Measurements from ENCODE around the gene EIF5. TPM values are rescaled to one million over a fixed set of nuclear protein-coding genes. Genes with fewer than 3 reads are reported as not detected.
"Not testable (repeated sequence)": the region's sequence is repeated elsewhere in the genome, so short reads cannot be mapped to it uniquely, and the experiment has no call there.

EIF5 gene
- total RNA-seq, 2 donors from 2014 or later, result 222 to 295 TPM

- no peak for ATAC-seq
- intact Hi-C loops (cut with DNase I, micrococcal nuclease), result no loop called here
- DNase-seq, result no peak
These were observed 19.3 kb downstream of the EIF5 start for GRCh38 chr14:103353362-103353761.

DNA sequence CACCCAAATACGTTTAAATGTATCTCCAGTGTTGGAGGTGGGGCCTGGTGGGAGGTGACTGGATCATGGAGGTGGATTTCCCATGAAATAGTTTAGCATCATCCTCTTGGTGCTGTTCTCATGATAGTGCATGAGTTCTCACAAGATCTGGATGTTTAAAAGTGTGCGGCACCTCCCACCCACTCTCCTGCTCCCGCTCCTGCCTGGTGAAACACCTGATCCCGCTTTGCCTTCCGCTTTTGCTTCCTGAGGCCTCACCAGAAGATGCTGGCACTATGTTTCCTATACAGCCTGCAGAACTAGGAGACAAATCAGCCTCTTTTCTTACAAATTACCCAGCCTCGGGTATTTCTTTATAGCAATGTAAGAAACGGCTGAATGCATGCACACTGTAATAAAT lies 20.1 kb downstream of the EIF5 start:
- DNase-seq (no peak), ATAC-seq (no peak)
- intact Hi-C loops (cut with DNase I, micrococcal nuclease), result no loop called here

DNA sequence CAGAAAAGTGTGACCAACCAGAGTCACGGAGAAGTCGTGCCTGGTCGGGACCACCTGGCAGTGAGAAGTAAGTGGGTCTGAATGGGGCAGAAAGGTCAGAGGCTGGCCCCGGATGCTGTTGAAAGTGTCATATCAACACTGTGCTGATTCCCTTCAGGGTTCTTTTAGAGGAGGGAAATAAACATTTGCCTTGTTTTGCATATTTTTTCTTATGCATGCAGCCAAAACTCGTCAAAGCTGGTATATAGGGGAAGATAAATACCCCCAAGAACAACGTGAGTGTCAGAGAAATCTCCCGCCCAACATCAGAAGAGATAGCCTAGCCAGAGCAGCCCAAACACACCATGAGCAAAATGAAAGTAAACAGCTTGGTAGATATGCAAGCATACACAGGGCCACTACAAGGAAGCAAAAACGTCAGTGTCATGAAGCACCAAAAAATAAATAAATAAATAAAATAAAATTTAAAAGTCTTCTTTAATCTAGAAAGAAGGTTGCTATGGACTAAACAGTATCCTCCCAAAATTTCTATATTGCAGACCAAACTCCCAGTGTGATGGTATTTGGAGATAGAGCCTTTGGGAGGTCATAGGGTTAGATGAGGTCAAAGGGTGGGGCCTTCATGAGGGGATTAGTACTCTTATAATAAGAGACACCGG lies 22.1 kb downstream of the EIF5 start:
- intact Hi-C loops (cut with DNase I, micrococcal nuclease), result no loop called here
- DNase-seq (no peak), ATAC-seq (peak; percentile 57)

DNA sequence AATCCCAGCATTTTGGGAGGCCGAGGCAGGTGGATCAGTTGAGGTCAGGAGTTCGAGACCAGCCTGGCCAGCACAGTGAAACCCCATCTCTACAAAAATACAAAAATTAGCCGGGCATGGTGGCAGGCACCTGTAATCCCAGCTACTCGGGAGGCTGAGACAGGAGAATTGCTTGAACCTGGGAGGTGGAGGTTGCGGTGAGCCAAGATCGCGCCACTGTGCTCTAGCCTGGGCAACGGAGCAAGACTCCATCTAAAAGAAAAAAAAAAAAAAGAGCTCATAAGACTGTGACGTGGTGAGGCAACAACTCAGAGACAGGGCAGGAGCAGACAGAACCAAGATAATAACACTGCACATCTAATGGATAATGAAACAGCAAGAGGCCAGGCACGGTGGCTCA lies 23.5 kb downstream of the EIF5 start:
- intact Hi-C loops (cut with DNase I, micrococcal nuclease); DNase-seq: not testable (repeated sequence)

GRCh38 chr14:103360548-103360947 lies 26.5 kb downstream of the EIF5 start:
- DNase-seq (no peak), ATAC-seq (no peak)
- intact Hi-C loops (cut with DNase I, micrococcal nuclease), result no loop called here

More for the DNA sequence above, 23.5 kb downstream of the EIF5 start:
- ATAC-seq, result not testable (repeated sequence)

DNA sequence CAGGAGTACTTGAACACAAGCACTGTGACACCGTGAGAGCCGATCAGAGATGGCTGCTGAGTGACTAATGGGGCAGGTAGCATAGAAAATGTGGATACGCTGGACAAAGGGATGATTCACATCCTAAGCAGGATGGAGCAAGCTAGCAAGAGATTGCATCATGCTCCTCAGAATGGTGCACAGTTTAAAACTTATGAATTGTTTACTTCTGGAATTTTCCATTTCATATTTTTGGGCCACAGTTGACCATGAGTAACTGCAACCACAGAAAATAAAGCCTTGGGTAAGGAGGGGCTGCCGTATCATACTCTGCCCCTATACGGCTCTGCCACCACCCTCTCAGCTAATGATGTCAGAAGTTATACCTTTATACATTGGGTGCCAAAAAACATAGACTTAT lies 27.8 kb downstream of the EIF5 start:
- intact Hi-C loops (cut with DNase I, micrococcal nuclease), result no loop called here
- no peak for ATAC-seq
- DNase-seq, result no peak

DNA sequence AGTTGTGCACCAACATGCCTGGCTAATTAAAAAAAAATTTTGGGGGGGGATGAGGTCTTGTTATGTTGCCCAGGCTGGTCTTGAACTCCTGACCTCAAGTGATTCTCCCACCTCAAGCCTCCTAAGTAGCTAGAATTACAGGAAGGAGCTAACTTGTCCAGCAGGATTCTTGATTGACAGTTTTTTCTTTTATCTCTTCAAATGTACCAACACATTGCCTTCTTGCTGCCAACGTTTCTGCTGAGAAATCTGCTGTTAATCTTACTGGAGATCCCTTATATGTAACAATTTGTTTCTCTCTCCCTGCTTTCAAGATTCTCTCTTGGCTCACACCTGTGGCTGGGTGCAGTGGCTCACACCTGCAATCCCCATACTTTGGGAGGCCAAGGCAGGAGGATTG lies 28.7 kb downstream of the EIF5 start:
- intact Hi-C loops (cut with DNase I, micrococcal nuclease), result no loop called here
- ATAC-seq (no peak), DNase-seq (no peak)

DNA sequence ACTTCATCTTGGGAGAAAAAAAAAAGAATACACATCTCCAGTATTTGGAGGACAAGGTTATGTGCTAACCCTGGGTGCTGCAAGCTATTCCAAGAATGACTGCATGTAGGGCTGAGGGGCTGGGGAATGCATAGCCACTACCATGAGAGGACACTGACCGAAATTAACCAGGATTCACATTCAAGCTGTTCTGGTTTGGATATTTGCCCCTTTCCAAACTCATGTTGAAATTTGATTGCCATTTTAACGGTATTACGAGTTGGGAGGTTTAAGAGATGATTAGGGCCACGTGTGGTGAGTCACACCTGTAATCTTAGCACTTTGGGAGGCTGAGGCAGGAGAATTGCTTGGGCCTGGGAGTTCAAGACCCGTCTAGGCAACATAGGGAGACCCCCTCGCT lies 32.7 kb downstream of the EIF5 start:
- intact Hi-C loops (cut with DNase I, micrococcal nuclease), result no loop called here
- ATAC-seq, result no peak
- no peak for DNase-seq

- intact Hi-C loops (cut with DNase I, micrococcal nuclease), result no loop called here
- no peak for DNase-seq
- no peak for ATAC-seq
These were observed 34.0 kb downstream of the EIF5 start for GRCh38 chr14:103367995-103368394.

DNA sequence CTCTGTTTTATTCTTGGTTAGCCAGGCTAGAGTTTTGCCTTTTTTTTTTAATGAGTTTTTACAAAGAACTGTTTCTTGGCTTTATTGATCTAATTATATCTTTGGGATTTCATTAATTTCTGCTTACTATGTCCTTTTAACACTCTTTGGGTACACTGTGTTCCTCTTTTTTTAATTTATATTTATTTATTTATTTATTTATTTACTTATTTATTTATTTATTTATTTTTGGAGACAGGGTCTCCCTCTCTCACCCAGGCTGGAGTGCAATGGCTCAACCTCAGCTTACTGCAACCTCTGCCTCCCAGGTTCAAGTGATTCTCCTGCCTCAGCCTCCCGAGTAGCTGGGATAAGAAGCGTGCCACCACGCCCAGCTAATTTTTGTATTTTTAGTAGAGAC lies 36.0 kb downstream of the EIF5 start:
- intact Hi-C loops (cut with DNase I, micrococcal nuclease), result no loop called here
- DNase-seq, result no peak
- no peak for ATAC-seq

DNA sequence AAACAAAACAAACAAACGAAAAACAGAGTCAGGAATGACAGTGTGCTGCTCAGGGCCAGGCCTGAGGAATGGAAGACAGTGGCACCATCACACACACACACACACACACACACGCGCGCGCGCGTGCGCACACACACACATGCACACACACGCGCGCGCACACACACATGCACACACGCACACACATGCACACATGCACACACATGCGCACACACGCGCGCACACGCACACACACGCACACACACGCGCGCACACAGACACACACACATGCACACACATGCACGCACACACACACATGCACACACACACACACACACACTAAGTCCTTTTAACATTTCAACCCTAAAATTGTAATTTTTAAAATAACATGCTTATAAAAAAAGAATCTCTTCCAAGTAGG lies 38.0 kb downstream of the EIF5 start:
- ATAC-seq, result no peak
- intact Hi-C loops (cut with DNase I, micrococcal nuclease), result no loop called here
- DNase-seq, result no peak

DNA sequence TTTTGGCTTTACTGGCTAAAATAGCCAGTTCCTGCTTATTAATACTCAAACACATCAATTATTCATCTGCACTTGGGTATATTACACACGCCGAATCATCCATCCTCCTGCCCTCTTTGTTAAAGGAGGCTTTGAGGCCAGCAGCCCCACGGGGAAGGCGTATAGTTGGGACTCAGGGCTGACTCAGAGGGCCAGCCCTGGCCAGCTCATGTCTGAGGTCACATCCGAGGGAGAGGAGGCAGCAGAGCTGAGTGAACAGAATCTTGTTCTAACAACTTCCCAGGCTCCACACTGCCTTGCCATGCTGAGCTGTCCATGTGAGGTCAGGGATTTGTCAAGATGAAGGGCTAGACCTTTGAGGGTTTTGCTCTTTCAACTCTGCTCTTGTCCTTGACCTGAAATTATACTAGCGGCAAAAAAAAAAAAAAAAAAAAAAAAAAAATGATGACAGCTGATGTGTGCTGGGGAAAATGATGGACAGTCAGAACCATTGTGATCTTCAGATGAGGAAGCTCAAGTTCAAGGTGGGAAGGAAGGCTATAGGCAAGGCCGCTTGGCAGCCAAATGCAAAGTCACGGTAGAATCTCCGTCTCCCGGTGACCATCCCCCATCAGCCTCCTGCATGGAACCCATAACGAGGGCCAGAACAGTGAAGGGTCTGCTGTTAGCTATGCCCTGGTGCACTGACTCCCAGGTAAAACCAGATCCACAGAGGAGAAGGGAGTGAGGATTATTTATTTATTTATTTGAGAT lies 38.7 kb downstream of the EIF5 start:
- DNase-seq (no peak), ATAC-seq (no peak)
- intact Hi-C loops (cut with DNase I, micrococcal nuclease), result no loop called here

DNA sequence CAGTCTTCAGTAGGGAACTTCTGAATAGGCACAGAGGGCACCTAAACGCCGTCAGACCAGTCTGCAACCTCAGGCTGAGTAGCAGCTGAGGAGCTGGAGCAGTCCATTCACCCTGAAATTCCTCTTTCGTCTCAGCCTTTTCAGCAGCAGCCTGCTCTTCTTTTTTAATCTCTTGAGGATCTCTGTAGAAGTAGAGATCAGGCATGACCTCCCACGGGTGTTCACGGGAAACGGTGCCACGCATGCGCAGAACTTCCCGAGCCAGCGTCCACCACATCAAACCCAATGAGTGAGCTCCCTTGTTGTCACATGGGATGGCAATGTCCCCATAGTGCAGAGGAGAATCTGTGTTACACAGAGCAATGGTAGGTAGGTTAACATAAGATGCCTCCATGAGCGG lies 40.1 kb downstream of the EIF5 start:
- DNase-seq (no peak), ATAC-seq (no peak)
- intact Hi-C loops (cut with DNase I, micrococcal nuclease), result no loop called here

GRCh38 chr14:103377522-103378037 lies 43.5 kb downstream of the EIF5 start:
- intact Hi-C loops (cut with DNase I, micrococcal nuclease), result no loop called here
- DNase-seq (no peak), ATAC-seq (no peak)

- no peak for DNase-seq
- no peak for ATAC-seq
- intact Hi-C loops (cut with DNase I, micrococcal nuclease), result no loop called here
These were observed 44.2 kb downstream of the EIF5 start for GRCh38 chr14:103378038-103378854.

DNA sequence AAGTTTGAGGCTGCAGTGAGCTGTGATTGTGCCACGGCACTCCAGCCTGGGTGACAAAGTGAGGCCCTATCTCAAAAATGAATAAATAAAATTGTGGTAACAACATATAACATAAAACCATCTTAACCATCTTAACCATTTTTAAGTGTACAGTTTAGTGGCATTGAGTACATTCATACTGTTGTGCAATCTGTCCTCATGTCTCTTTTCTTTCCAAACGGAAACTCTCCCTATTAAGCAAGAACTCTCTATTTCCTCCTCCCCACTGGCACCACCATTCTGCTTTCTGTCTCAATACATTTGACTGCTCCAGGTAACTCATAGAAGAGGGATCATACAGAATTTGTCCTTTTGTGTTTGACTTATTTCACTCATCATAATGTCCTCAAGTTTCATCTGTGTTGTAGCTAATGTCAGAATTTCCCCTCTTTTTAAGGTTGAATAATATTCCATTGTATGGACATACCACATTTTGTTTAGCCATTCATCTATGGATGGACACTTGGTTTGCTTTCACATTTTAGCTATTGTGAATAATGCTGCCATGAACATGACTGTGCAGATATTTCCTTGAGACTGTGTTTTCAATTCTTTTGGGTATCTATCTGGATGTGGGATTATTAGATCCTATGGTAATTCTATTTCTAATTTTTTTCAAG lies 46.8 kb downstream of the EIF5 start:
- ATAC-seq (no peak), DNase-seq (no peak)
- intact Hi-C loops (cut with DNase I, micrococcal nuclease), result no loop called here

GRCh38 chr14:103382376-103382775 lies 48.3 kb downstream of the EIF5 start:
- DNase-seq (no peak), ATAC-seq (no peak)
- intact Hi-C loops (cut with DNase I, micrococcal nuclease), result no loop called here

GRCh38 chr14:103384450-103385151 lies 50.6 kb downstream of the EIF5 start:
- no peak for DNase-seq
- no peak for ATAC-seq
- intact Hi-C loops (cut with DNase I, micrococcal nuclease), result no loop called here
